ENCODE results near the gene LRRC1. TPM values are rescaled to one million over a fixed set of nuclear protein-coding genes. Genes with fewer than 3 reads are reported as not detected.

LRRC1 gene
- total RNA-seq, 1 donor from 2014 or later = 7.5 TPM

DNA sequence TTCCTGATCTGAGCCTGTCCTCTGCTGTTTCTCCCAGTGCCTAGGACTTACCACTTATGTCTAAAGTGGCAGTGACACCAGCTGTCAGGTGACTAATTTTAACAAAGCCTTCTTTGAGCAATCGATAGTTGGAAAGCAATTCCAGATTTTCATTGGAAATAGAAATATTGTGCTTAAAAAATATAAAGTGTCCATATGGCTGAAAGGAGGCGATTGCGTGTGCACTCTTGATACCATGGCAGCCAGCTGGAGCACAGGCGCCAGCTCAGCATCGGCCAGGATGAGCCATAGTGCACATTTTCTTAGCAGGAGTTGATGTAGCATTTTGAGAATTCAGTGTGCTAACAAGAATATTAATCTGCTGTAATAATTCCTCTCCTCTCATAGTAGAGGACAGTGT lies 70.0 kb downstream of the LRRC1 start:
- Mint-ChIP-seq H3K27me3 (ENCODE audit: unreplicated experiment) (no peaks in the 10 kb centered on the region), H3K9me3 (ENCODE audit: unreplicated experiment) (no peaks in the 10 kb centered on the region), H3K4me3 (ENCODE audit: unreplicated experiment) (no peak overlapping the region), H3K36me3 (ENCODE audit: low read depth, unreplicated experiment) (no peaks in the 10 kb centered on the region), H3K4me1 (ENCODE audit: unreplicated experiment) (no peaks in the 10 kb centered on the region), H3K27ac (ENCODE audit: unreplicated experiment) (no peak overlapping the region)
- no peak for DNase-seq (ENCODE audit: low spot score)
- TF ChIP-seq, protein P1, sequence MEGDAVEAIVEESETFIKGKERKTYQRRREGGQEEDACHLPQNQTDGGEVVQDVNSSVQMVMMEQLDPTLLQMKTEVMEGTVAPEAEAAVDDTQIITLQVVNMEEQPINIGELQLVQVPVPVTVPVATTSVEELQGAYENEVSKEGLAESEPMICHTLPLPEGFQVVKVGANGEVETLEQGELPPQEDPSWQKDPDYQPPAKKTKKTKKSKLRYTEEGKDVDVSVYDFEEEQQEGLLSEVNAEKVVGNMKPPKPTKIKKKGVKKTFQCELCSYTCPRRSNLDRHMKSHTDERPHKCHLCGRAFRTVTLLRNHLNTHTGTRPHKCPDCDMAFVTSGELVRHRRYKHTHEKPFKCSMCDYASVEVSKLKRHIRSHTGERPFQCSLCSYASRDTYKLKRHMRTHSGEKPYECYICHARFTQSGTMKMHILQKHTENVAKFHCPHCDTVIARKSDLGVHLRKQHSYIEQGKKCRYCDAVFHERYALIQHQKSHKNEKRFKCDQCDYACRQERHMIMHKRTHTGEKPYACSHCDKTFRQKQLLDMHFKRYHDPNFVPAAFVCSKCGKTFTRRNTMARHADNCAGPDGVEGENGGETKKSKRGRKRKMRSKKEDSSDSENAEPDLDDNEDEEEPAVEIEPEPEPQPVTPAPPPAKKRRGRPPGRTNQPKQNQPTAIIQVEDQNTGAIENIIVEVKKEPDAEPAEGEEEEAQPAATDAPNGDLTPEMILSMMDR (IDR thresholded peaks at IDR 0.05; ENCODE audit: unreplicated experiment) = no peak

DNA sequence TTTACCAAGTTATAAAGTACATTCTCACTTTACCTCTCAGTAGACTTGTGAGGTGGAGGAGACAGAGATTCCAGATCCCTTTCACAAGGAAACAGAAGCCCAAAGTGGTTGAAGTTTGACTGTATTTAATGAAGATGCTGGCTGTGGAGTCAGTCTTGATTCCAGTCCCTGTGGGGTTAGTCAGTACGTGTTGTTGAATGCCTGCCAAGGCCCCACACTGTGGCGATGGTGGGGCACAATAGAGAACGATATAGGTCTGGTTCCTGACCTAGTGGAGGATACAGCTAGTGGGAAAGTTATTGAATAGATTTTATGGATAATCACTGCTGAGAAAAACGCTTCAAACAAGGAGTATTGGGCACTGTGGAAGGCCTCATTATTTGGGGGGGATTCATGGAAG lies 71.4 kb downstream of the LRRC1 start:
- Mint-ChIP-seq H3K27ac (ENCODE audit: unreplicated experiment) (no peak overlapping the region), H3K36me3 (ENCODE audit: low read depth, unreplicated experiment) (no peaks in the 10 kb centered on the region), H3K4me1 (ENCODE audit: unreplicated experiment) (no peaks in the 10 kb centered on the region), H3K9me3 (ENCODE audit: unreplicated experiment) (no peaks in the 10 kb centered on the region), H3K27me3 (ENCODE audit: unreplicated experiment) (no peaks in the 10 kb centered on the region), H3K4me3 (ENCODE audit: unreplicated experiment) (no peak overlapping the region)
- DNase-seq (ENCODE audit: low spot score) = no peak
- TF ChIP-seq, protein P1 (IDR thresholded peaks at IDR 0.05; ENCODE audit: unreplicated experiment) = no peak

DNA sequence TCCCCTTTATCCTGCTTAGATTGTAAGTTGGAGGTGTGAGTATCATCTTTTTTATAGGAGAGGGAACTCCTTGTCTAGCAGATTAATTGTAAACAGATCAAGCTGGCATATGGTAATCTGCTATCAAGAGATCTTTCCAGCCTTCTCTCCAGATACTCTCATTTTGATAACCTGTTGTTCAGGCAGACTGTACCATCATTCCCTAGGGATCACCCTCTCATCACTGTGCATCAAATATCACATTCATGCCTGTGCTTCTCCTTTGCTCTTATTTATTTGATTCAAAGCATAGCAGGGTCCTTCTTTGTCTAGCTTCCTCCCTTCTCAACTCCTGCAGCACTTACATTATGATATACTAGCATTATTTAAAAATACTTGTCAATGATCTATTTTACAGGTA lies 73.8 kb downstream of the LRRC1 start:
- Mint-ChIP-seq H3K27me3 (ENCODE audit: unreplicated experiment) (no peaks in the 10 kb centered on the region), H3K4me3 (ENCODE audit: unreplicated experiment) (no peak overlapping the region), H3K4me1 (ENCODE audit: unreplicated experiment) (no peaks in the 10 kb centered on the region), H3K27ac (ENCODE audit: unreplicated experiment) (no peak overlapping the region), H3K36me3 (ENCODE audit: low read depth, unreplicated experiment) (no peaks in the 10 kb centered on the region), H3K9me3 (ENCODE audit: unreplicated experiment) (no peaks in the 10 kb centered on the region)
- TF ChIP-seq, protein P1 (IDR thresholded peaks at IDR 0.05; ENCODE audit: unreplicated experiment) = no peak
- DNase-seq (ENCODE audit: low spot score) = no peak

GRCh38 chr6:53869964-53870363 lies 75.2 kb downstream of the LRRC1 start:
- DNase-seq (ENCODE audit: low spot score) = no peak
- Mint-ChIP-seq H3K27ac (ENCODE audit: unreplicated experiment) (no peak overlapping the region), H3K36me3 (ENCODE audit: low read depth, unreplicated experiment) (no peaks in the 10 kb centered on the region), H3K27me3 (ENCODE audit: unreplicated experiment) (no peaks in the 10 kb centered on the region), H3K4me1 (ENCODE audit: unreplicated experiment) (no peaks in the 10 kb centered on the region), H3K9me3 (ENCODE audit: unreplicated experiment) (no peaks in the 10 kb centered on the region), H3K4me3 (ENCODE audit: unreplicated experiment) (no peak overlapping the region)
- TF ChIP-seq, protein P1 (IDR thresholded peaks at IDR 0.05; ENCODE audit: unreplicated experiment) = no peak

DNA sequence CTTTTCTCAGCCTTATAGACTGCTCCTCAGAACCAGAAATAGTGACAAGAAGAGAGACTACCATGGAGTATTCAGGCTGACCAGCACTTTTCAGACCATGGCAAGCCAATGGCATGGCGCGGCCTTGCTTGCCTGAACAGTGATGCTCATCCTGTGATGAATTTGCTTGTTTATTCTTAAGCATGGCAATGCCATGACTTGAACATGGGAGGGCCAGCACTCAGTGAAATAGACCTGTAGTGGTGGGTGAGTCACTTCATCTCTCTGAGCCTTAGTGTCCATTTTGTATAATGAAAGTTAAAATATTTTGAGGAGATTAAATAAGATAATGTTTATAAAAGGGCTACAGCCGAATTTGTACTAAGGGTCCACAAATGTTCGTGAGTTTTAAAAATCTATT lies 79.1 kb downstream of the LRRC1 start:
- H3K9me3 Mint-ChIP-seq (ENCODE audit: unreplicated experiment) = no peaks in the 10 kb centered on the region
- no peak overlapping the region for H3K4me3 Mint-ChIP-seq (ENCODE audit: unreplicated experiment)
- H3K4me1 Mint-ChIP-seq (ENCODE audit: unreplicated experiment) = no peaks in the 10 kb centered on the region
- no peak for DNase-seq (ENCODE audit: low spot score)
- no peak overlapping the region for H3K27ac Mint-ChIP-seq (ENCODE audit: unreplicated experiment)
- H3K27me3 Mint-ChIP-seq (ENCODE audit: unreplicated experiment) = no peaks in the 10 kb centered on the region
- TF ChIP-seq, protein P1 (IDR thresholded peaks at IDR 0.05; ENCODE audit: unreplicated experiment) = no peak
- H3K36me3 Mint-ChIP-seq (ENCODE audit: low read depth, unreplicated experiment) = no peaks in the 10 kb centered on the region
